SU-DHL-6 (cell line): ENCODE data around the gene BOLA1.

Experiments used
- EZH2phosphoT487 ChIP-seq: fragments of 200-600 bp; sonication (generic), shearing (Covaris generic); conservative IDR thresholded peaks from 2 replicates; pipeline ENCODE4 v1.6.1; 2018; ENCODE audit warnings: mild to moderate bottlenecking, antibody characterized with exemption, low read length, moderate library complexity, mixed read lengths
- TF ChIP-seq, protein P1 (sequence below): fragments of 200-600 bp; sonication (generic); IDR thresholded peaks from one replicate; pipeline ENCODE4 v1.5.1; 2017; ENCODE audit warnings: antibody characterized with exemption, mild to moderate bottlenecking, low read length, moderate library complexity; ENCODE audit not compliant: insufficient read depth, poor library complexity, severe bottlenecking

DNA sequence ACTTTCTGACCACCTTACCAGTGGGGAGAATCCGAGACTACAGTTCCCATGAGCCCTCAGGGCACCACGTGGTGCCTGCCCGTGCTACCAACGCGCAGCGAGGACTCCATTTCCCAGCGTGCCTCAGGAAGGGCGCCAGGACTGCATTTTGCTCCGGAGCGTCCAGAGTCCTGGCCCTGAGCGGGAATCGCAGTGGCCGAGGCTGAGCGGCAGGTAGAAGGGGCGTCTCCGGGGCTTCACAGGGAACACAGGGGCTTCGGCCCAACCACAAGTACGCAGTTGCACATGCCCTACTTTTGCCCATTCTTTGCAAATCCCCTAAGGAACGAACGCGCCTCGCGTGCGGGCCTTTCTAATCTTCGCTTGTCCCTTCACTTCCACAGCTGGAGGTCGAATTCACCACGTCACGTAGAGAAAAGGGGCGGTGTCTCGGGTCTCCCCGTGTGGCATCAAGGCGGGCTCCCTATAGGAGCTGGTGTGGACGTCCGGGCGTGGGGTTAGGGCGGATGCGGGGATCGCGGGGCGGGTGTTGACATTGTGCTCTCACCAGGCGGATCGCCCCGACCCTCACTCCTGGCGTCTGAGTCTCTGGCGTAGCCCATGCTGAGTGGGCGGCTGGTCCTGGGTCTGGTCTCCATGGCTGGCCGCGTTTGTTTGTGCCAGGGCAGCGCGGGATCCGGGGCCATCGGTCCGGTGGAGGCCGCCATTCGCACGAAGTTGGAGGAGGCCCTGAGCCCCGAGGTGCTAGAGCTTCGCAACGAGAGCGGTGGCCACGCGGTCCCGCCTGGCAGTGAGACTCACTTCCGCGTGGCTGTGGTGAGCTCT lies at the start of gene BOLA1:
- TF ChIP-seq, protein P1, sequence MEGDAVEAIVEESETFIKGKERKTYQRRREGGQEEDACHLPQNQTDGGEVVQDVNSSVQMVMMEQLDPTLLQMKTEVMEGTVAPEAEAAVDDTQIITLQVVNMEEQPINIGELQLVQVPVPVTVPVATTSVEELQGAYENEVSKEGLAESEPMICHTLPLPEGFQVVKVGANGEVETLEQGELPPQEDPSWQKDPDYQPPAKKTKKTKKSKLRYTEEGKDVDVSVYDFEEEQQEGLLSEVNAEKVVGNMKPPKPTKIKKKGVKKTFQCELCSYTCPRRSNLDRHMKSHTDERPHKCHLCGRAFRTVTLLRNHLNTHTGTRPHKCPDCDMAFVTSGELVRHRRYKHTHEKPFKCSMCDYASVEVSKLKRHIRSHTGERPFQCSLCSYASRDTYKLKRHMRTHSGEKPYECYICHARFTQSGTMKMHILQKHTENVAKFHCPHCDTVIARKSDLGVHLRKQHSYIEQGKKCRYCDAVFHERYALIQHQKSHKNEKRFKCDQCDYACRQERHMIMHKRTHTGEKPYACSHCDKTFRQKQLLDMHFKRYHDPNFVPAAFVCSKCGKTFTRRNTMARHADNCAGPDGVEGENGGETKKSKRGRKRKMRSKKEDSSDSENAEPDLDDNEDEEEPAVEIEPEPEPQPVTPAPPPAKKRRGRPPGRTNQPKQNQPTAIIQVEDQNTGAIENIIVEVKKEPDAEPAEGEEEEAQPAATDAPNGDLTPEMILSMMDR, result no peak
- TF ChIP-seq EZH2phosphoT487, result no peak
